Panc1 (cell line): Measurements from ENCODE around the gene C1orf167. TPM values are rescaled to one million over a fixed set of nuclear protein-coding genes. Genes with fewer than 3 reads are reported as not detected.

Experiments used
- ATAC-seq: fragments of 200-7000 bp; cut with Tn5 transposase; 2 replicates; pipeline ENCODE4 v1.9.1; 2020; ENCODE audit warnings: mild to moderate bottlenecking, moderate library complexity
- BruUV-seq: library from RNA; stranded (reverse); fragments of 400-500 nt; replicated peaks from 2 replicates; lab custom pipeline; 2021; lab: Mats Ljungman, UMichigan
- CTCF ChIA-PET: fragments of 300-600 bp; sonication (Branson Sonifier 250); formaldehyde crosslinking; loops from one replicate; lab custom pipeline; 2022; ENCODE audit warnings: antibody characterized with exemption; lab: Charles Lee
- POLR2A ChIA-PET: fragments of 300-600 bp; sonication (Branson Sonifier 250); formaldehyde crosslinking; loops from one replicate; lab custom pipeline; 2022; ENCODE audit warnings: antibody characterized with exemption; lab: Charles Lee
- DNase-seq: peaks from one replicate; pipeline ENCODE4 v3.0.0-alpha.2; 2010; ENCODE audit warnings: low read depth, low spot score
- H3K27ac ChIP-seq: 2 replicates; pipeline ENCODE4 v1.5.1; 2011; ENCODE audit warnings: mild to moderate bottlenecking, low read length, inconsistent platforms
- H3K27me3 ChIP-seq: fragments of 200-500 bp; sonication (Bioruptor generic); 2 replicates; pipeline ENCODE4 v1.6.0; 2014; ENCODE audit warnings: low read length, inconsistent platforms; ENCODE audit not compliant: control insufficient read depth, insufficient read depth
- H3K36me3 ChIP-seq: fragments of 200-500 bp; sonication (Bioruptor generic); 2 replicates; pipeline ENCODE4 v1.5.1; 2014; ENCODE audit warnings: inconsistent platforms, mild to moderate bottlenecking, low read length, moderate library complexity; ENCODE audit not compliant: control insufficient read depth, insufficient read depth
- H3K4me1 ChIP-seq: 2 replicates; pipeline ENCODE4 v1.5.1; 2011; ENCODE audit warnings: inconsistent platforms, mild to moderate bottlenecking, low read length, moderate library complexity; ENCODE audit not compliant: control insufficient read depth, insufficient read depth
- H3K4me3 ChIP-seq, 2 experiments: 2 replicates each; pipeline ENCODE4 v1.5.1; 2011 to 2012; ENCODE audit warnings: low read depth in 2 of 2, low read length in 2 of 2, mild to moderate bottlenecking in 2 of 2, inconsistent platforms in 1 of 2, moderate library complexity in 1 of 2
- H3K9me3 ChIP-seq: fragments of 200-500 bp; sonication (Bioruptor generic); 2 replicates; pipeline ENCODE4 v1.5.1; 2014; ENCODE audit warnings: low read depth, mild to moderate bottlenecking, inconsistent platforms, low read length, moderate library complexity; ENCODE audit not compliant: control insufficient read depth, insufficient read depth
- POLR2AphosphoS5 ChIP-seq: IDR thresholded peaks from 2 replicates; pipeline ENCODE4 v1.6.1; 2012; ENCODE audit warnings: mild to moderate bottlenecking, low read depth, low read length, moderate library complexity
- SIN3A ChIP-seq: IDR thresholded peaks from 2 replicates; pipeline ENCODE4 v1.6.1; 2012; ENCODE audit warnings: low read depth, mild to moderate bottlenecking, low read length, moderate library complexity, borderline replicate concordance; ENCODE audit not compliant: insufficient read depth
- TCF7L2 ChIP-seq: IDR thresholded peaks from 2 replicates; pipeline ENCODE4 v1.6.1; 2011; ENCODE audit warnings: mild to moderate bottlenecking, low read depth, low read length, inconsistent platforms
- in situ Hi-C: cut with HindIII; loops from 2 replicates; pipeline ENCODE4 v1.10.0; 2016; ENCODE audit warnings: low sequenced_read_pairs, low pct_unique_long_range_greater_than_20kb
- intact Hi-C: fragments of 100-400 bp; cut with micrococcal nuclease; formaldehyde crosslinking; loops from one replicate; pipeline ENCODE4 v1.10.0; 2022; ENCODE audit not compliant: unreplicated experiment
- total RNA-seq: library from RNA; stranded (reverse); gene quantifications from one replicate; pipeline ENCODE4 v1.2.1, GENCODE V29; 2021; ENCODE audit not compliant: unreplicated experiment
- TF ChIP-seq, protein P1 (sequence below), 2 experiments: IDR thresholded peaks; 2 replicates each; pipeline ENCODE4 v1.6.1; 2011 to 2012; ENCODE audit warnings: low read depth in 2 of 2, control low read depth in 1 of 2, low read length in 1 of 2, mild to moderate bottlenecking in 1 of 2, moderate library complexity in 1 of 2; ENCODE audit not compliant: insufficient read depth in 1 of 2
- TF ChIP-seq, protein P2 (sequence below): fragments of 450-650 bp; IDR thresholded peaks from 2 replicates; pipeline ENCODE4 v1.5.1; 2017; ENCODE audit warnings: mild to moderate bottlenecking

Gene C1orf167
- total RNA-seq, 1 experiment from 2014 or later, result not detected

DNA sequence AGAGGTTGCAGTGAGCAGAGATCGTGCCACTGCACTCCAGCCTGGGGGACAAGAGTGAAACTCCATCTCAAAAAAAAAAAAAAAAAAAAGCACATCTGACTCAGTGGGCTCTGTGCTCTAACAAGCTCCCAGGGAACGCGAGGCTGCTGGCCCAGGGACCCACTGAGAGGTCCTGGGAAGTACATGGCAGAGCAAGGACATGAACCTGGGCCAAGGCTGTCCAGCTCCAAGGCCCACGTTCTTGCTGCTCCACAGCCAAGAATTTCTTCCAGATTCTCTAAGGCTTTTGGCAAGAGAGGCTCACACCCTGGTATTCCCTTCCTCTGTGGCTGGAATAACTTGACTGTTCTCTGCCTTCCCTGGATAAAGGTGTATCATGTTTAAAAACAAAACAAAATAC, 41.5 kb upstream of the C1orf167 start:
- no peaks in the 10 kb centered on the region for H3K36me3 ChIP-seq
- DNase-seq, result no peak
- TF ChIP-seq SIN3A, result no peak
- TF ChIP-seq, protein P1, sequence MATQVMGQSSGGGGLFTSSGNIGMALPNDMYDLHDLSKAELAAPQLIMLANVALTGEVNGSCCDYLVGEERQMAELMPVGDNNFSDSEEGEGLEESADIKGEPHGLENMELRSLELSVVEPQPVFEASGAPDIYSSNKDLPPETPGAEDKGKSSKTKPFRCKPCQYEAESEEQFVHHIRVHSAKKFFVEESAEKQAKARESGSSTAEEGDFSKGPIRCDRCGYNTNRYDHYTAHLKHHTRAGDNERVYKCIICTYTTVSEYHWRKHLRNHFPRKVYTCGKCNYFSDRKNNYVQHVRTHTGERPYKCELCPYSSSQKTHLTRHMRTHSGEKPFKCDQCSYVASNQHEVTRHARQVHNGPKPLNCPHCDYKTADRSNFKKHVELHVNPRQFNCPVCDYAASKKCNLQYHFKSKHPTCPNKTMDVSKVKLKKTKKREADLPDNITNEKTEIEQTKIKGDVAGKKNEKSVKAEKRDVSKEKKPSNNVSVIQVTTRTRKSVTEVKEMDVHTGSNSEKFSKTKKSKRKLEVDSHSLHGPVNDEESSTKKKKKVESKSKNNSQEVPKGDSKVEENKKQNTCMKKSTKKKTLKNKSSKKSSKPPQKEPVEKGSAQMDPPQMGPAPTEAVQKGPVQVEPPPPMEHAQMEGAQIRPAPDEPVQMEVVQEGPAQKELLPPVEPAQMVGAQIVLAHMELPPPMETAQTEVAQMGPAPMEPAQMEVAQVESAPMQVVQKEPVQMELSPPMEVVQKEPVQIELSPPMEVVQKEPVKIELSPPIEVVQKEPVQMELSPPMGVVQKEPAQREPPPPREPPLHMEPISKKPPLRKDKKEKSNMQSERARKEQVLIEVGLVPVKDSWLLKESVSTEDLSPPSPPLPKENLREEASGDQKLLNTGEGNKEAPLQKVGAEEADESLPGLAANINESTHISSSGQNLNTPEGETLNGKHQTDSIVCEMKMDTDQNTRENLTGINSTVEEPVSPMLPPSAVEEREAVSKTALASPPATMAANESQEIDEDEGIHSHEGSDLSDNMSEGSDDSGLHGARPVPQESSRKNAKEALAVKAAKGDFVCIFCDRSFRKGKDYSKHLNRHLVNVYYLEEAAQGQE (IDR thresholded peaks at IDR 0.05; ENCODE audit: insufficient read depth in 1 of 2, low read depth in 2 of 2, low read length in 1 of 2), result no peak
- no peak for TF ChIP-seq TCF7L2
- no peak for TF ChIP-seq POLR2AphosphoS5
- TF ChIP-seq, protein P2, sequence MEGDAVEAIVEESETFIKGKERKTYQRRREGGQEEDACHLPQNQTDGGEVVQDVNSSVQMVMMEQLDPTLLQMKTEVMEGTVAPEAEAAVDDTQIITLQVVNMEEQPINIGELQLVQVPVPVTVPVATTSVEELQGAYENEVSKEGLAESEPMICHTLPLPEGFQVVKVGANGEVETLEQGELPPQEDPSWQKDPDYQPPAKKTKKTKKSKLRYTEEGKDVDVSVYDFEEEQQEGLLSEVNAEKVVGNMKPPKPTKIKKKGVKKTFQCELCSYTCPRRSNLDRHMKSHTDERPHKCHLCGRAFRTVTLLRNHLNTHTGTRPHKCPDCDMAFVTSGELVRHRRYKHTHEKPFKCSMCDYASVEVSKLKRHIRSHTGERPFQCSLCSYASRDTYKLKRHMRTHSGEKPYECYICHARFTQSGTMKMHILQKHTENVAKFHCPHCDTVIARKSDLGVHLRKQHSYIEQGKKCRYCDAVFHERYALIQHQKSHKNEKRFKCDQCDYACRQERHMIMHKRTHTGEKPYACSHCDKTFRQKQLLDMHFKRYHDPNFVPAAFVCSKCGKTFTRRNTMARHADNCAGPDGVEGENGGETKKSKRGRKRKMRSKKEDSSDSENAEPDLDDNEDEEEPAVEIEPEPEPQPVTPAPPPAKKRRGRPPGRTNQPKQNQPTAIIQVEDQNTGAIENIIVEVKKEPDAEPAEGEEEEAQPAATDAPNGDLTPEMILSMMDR, result no peak
- no peaks in the 10 kb centered on the region; the same call in 1 of the 2 replicates for H3K4me1 ChIP-seq
- intact Hi-C loops, result no loop called here
- H3K27me3 ChIP-seq, result no peaks in the 10 kb centered on the region
- ChIA-PET CTCF (interaction anchor here (1.0 to 1.3 kb wide), 3 partner anchors 48 to 75 kb away, joined by 3 to 10 read pairs (median 5); partner anchors contain the start of gene FBXO6), POLR2A (no interaction called here)
- no peak overlapping the region for H3K27ac ChIP-seq
- H3K4me3 ChIP-seq, result no peak overlapping the region
- no TSS peak for BruUV-seq
- in situ Hi-C loops, result no loop called here
- no peak for ATAC-seq
- no peaks in the 10 kb centered on the region for H3K9me3 ChIP-seq

DNA sequence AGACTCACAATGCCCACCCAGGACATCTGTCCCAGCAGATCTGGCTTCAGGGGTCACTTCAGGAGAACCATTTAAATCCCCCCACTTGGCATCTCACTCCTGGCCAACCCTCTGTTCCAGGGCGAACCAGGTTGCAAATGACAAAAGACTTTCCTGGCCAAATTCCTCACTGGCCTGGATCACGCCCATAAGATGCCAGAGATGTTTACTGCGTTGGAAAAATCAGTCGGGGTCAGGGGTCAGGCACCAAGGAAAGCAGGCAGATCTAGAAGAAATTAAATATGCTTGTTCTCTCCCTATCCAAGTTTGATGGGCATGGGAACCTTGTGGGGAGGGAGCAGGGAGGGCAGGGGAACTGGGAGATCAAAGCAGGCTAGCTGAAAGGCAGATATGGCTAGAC, 40.7 kb upstream of the C1orf167 start:
- ChIA-PET POLR2A (interaction anchor here (0.5 kb wide), 1 partner anchor 72 kb away, joined by 7 read pairs; no protein-coding TSS in a partner anchor), CTCF (interaction anchor here (1.0 to 1.1 kb wide), 2 partner anchors 48 to 75 kb away, joined by 3 to 5 read pairs; no protein-coding TSS in a partner anchor)
- H3K27ac ChIP-seq, result no peak overlapping the region
- TF ChIP-seq, protein P2, result no peak
- TF ChIP-seq POLR2AphosphoS5 (no peak), TCF7L2 (no peak), SIN3A (no peak)
- TF ChIP-seq, protein P1 (IDR thresholded peaks at IDR 0.05; ENCODE audit: insufficient read depth in 1 of 2, low read depth in 2 of 2, low read length in 1 of 2), result no peak
- no peaks in the 10 kb centered on the region for H3K27me3 ChIP-seq
- intact Hi-C loops (no loop called here), in situ Hi-C loops (no loop called here)
- H3K4me1 ChIP-seq, result no peaks in the 10 kb centered on the region; the same call in 1 of the 2 replicates
- no peaks in the 10 kb centered on the region for H3K36me3 ChIP-seq
- H3K4me3 ChIP-seq, result no peak overlapping the region
- H3K9me3 ChIP-seq, result no peaks in the 10 kb centered on the region
- BruUV-seq, result no TSS peak
- ATAC-seq (no peak), DNase-seq (no peak)
